Fibroblast of the aortic adventitia (primary cell): Measurements from ENCODE around the gene FAM200A. TPM values are rescaled to one million over a fixed set of nuclear protein-coding genes. Genes with fewer than 3 reads are reported as not detected.
A peak's percentile ranks its signal among the peaks of the same experiment; 100 is the strongest.
"Not testable (repeated sequence)": the region's sequence is repeated elsewhere in the genome, so short reads cannot be mapped to it uniquely, and the experiment has no call there.

Source experiments
- DNase-seq: peaks from one replicate; pipeline ENCODE4 v3.0.0-alpha.2; 2010; ENCODE audit warnings: low read depth
- H3K4me3 ChIP-seq: 2 replicates; pipeline ENCODE4 v1.5.1; 2011; ENCODE audit warnings: low read depth, mild to moderate bottlenecking, control low read depth, low read length, moderate library complexity
- total RNA-seq: library from RNA; depleted of rRNA; stranded (reverse); fragments of >200 nt; gene quantifications from 2 replicates; pipeline ENCODE4 v1.2.3, GENCODE V29; 2012; ENCODE audit warnings: low replicate concordance
- TF ChIP-seq, protein P1 (sequence below): IDR thresholded peaks from 2 replicates; pipeline ENCODE4 v1.5.1; 2011; ENCODE audit warnings: mild to moderate bottlenecking, low read length, control low read depth, inconsistent platforms; ENCODE audit not compliant: insufficient read depth

FAM200A gene
- total RNA-seq, 1 donor, result 8.9 TPM

- H3K4me3 ChIP-seq, result no peak overlapping the region
- DNase-seq, result no peak
- TF ChIP-seq, protein P1, sequence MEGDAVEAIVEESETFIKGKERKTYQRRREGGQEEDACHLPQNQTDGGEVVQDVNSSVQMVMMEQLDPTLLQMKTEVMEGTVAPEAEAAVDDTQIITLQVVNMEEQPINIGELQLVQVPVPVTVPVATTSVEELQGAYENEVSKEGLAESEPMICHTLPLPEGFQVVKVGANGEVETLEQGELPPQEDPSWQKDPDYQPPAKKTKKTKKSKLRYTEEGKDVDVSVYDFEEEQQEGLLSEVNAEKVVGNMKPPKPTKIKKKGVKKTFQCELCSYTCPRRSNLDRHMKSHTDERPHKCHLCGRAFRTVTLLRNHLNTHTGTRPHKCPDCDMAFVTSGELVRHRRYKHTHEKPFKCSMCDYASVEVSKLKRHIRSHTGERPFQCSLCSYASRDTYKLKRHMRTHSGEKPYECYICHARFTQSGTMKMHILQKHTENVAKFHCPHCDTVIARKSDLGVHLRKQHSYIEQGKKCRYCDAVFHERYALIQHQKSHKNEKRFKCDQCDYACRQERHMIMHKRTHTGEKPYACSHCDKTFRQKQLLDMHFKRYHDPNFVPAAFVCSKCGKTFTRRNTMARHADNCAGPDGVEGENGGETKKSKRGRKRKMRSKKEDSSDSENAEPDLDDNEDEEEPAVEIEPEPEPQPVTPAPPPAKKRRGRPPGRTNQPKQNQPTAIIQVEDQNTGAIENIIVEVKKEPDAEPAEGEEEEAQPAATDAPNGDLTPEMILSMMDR, result no peak
Observed at GRCh38 chr7:99525713-99526440, 26.0 kb downstream of the FAM200A start.

DNA sequence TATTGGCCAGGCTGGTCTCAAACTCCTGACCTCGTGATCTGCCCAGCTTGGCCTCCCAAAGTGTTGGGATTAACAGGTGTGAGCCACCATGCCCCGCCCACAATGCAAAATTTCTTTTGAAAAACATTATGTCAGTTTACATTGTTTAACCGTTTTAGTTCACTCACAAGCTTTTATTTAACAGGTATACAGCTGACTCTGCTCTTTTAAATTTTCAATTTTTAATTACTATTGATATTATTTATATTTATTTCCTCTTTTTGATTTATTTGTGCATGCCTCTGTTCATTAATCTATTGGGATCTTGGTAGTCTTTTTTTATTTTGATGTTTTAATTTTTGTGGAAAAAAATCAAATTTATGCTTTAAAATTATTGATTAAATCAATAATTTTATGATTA is 30.5 kb downstream of the FAM200A start:
- TF ChIP-seq, protein P1, result no peak
- no peak for DNase-seq
- H3K4me3 ChIP-seq, result no peak overlapping the region

GRCh38 chr7:99514050-99514449 is 37.9 kb downstream of the FAM200A start:
- TF ChIP-seq, protein P1, result no peak
- H3K4me3 ChIP-seq, result no peak overlapping the region
- DNase-seq, result peak; percentile 58

- DNase-seq, result peak; percentile 24
- TF ChIP-seq, protein P1, result no peak
- H3K4me3 ChIP-seq, result peak overlapping the region; percentile 93
Observed at GRCh38 chr7:99505324-99505662, 46.6 kb downstream of the FAM200A start.

DNA sequence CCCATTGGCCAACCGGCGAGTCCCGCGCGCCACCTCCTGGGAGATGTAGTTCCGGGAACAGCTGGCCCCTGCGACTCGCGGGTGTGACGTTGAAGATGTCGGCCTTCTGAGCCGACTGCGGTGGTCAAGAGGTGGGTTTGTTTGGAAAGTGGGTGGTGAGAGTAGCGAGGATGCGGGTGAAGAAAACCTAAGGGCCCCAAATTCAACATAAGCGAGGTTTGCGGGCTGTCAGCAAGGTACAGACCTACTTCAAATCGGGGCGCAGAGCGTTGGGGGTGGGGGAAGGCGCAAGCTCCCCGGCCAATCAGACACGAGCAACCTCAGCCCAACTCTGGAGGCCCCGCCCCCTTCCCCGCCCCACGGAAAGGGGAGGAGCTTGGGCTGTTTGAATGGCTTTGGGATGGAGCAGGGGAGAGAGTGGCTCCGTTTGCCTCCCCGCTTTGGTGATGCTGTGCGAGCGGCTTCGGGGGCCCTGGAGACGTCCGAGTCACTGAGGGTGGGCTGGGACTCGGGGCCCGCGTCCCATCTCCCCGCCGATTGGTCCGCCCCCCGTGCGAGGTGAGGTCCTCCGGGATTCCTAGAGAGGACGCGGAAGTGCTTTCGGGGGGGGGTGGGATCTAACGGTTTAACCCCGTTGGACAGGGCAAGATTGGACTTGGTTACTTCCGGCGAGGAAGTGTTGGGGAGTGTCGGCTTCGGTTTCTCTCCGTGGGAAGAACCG is 47.2 kb downstream of the FAM200A start, which contains the start of gene ZKSCAN5:
Gene ZKSCAN5 (plus strand): TSS at position 60 of the 721 bp plus-strand sequence. CDS start 1,383 bp downstream, outside the sequence.
- TF ChIP-seq, protein P1, result no peak
- DNase-seq, result peak; percentile 96
- peak within 1 kb of the TSS; percentile 93 for H3K4me3 ChIP-seq

DNA sequence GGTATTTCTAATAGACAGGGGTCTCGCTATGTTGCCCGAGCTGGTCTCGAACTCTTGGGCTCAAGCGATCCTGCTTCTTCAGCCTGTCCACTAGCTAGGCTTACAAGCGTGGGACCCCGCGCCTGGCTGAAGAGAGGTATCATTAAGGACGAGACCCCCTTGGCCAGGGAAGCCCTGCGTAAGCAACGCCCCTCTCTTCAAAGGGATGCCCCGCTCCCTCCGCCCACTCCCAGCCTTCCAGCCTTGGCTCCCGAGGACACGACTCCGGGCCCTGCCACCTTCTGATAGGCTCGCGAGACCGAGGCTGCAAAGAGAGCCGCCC is 47.7 kb downstream of the FAM200A start:
- TF ChIP-seq, protein P1, result no peak
- H3K4me3 ChIP-seq, result peak overlapping the region; percentile 93
- DNase-seq, result no peak

DNA sequence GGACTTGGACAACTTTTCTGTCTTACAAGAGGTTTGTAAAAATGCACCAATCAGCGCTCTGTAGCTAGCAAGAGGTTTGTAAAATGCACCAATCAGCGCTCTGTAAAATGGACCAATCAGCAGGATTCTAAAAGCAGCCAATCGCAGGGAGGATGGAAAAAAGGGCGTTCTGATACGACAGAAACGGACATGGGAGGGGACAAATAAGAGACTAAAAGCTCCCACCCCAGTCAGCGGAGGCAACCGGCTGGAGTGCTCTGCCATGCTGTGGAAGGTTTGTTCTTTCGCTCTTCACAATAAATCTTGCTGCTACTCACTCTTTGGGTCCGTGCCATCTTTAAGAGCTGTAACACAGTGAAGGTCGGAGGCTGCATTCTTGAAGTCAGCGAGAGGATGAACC is 50.7 kb downstream of the FAM200A start:
- H3K4me3 ChIP-seq, result not testable (repeated sequence)

More for the DNA sequence above, 50.7 kb downstream of the FAM200A start:
- not testable (repeated sequence) for DNase-seq
